Activated T-helper 2 cell treated with anti-CD3 and anti-CD28 coated beads, Interferon-gamma antibody, Interleukin-2, Interleukin-4, amounts not matched to agents 10 μg/mL and 5 μg/mL and 100 μg/mL, durations not matched to agents 14 hours and 24 hours and 36 hours (primary cell): ENCODE data around the gene HBG1. TPM values are rescaled to one million over a fixed set of nuclear protein-coding genes. Genes with fewer than 3 reads are reported as not detected.

Experiments
- DNase-seq: peaks from one replicate; pipeline ENCODE4 v3.0.0; 2021; ENCODE audit warnings: low spot score
- H3K27ac Mint-ChIP-seq: one replicate; pipeline ENCODE4 v1.8.0; 2021; ENCODE audit warnings: mixed read lengths
- H3K27me3 Mint-ChIP-seq: one replicate; pipeline ENCODE4 v1.8.0; 2021; ENCODE audit warnings: low read depth, mixed read lengths
- H3K36me3 Mint-ChIP-seq: one replicate; pipeline ENCODE4 v1.8.0; 2021; ENCODE audit warnings: low read depth, mixed read lengths
- H3K4me1 Mint-ChIP-seq: one replicate; pipeline ENCODE4 v1.8.0; 2021; ENCODE audit warnings: low read depth, mixed read lengths
- H3K4me3 Mint-ChIP-seq: one replicate; pipeline ENCODE4 v1.8.0; 2021; ENCODE audit warnings: low read depth, mild to moderate bottlenecking, moderate library complexity, mixed read lengths
- H3K9me3 Mint-ChIP-seq: one replicate; pipeline ENCODE4 v1.8.0; 2021; ENCODE audit warnings: mixed read lengths
- intact Hi-C: fragments of 100-400 bp; cut with micrococcal nuclease; formaldehyde crosslinking; loops from one replicate; pipeline ENCODE4 v1.15.1; 2023
- total RNA-seq: library from RNA; stranded (reverse); gene quantifications from 2 replicates; pipeline ENCODE4 v1.2.3, GENCODE V29; 2022

The HBG1 gene
- total RNA-seq, 1 donor from 2014 or later: not detected

- H3K4me1 Mint-ChIP-seq: no peaks in the 10 kb centered on the region
- H3K27ac Mint-ChIP-seq: no peak overlapping the region
- intact Hi-C loops: no loop called here
- H3K36me3 Mint-ChIP-seq: no peaks in the 10 kb centered on the region
- DNase-seq: no peak
- H3K9me3 Mint-ChIP-seq: no peaks in the 10 kb centered on the region
- H3K27me3 Mint-ChIP-seq: no peaks in the 10 kb centered on the region
- H3K4me3 Mint-ChIP-seq: no peak overlapping the region
Observed at GRCh38 chr11:5285703-5286340, 36.2 kb upstream of the HBG1 start.

GRCh38 chr11:5284637-5285036 lies 35.0 kb upstream of the HBG1 start:
- Mint-ChIP-seq H3K36me3 (no peaks in the 10 kb centered on the region), H3K4me3 (no peak overlapping the region)
- intact Hi-C loops: no loop called here

GRCh38 chr11:5283882-5284281 lies 34.2 kb upstream of the HBG1 start:
- intact Hi-C loops: no loop called here
- H3K4me1 Mint-ChIP-seq: peaks cover 2% of the 10 kb centered on the region
- no peaks in the 10 kb centered on the region for H3K36me3 Mint-ChIP-seq
- H3K27me3 Mint-ChIP-seq: no peaks in the 10 kb centered on the region
- DNase-seq: no peak
- no peak overlapping the region for H3K4me3 Mint-ChIP-seq
- H3K27ac Mint-ChIP-seq: no peak overlapping the region
- no peaks in the 10 kb centered on the region for H3K9me3 Mint-ChIP-seq

More at GRCh38 chr11:5284637-5285036, 35.0 kb upstream of the HBG1 start:
- Mint-ChIP-seq H3K27ac (no peak overlapping the region), H3K27me3 (no peaks in the 10 kb centered on the region), H3K4me1 (peaks cover 2% of the 10 kb centered on the region), H3K9me3 (no peaks in the 10 kb centered on the region)
- no peak for DNase-seq

GRCh38 chr11:5283086-5283485 lies 33.4 kb upstream of the HBG1 start:
- Mint-ChIP-seq H3K27me3 (no peaks in the 10 kb centered on the region), H3K9me3 (no peaks in the 10 kb centered on the region), H3K4me3 (no peak overlapping the region), H3K4me1 (peaks cover 2% of the 10 kb centered on the region), H3K36me3 (no peaks in the 10 kb centered on the region), H3K27ac (no peak overlapping the region)
- intact Hi-C loops: no loop called here
- no peak for DNase-seq

- no peak for DNase-seq
- Mint-ChIP-seq H3K27me3 (no peaks in the 10 kb centered on the region), H3K9me3 (no peaks in the 10 kb centered on the region), H3K4me3 (no peak overlapping the region), H3K36me3 (no peaks in the 10 kb centered on the region), H3K27ac (no peak overlapping the region), H3K4me1 (peaks cover 2% of the 10 kb centered on the region)
- intact Hi-C loops: no loop called here
Observed at GRCh38 chr11:5282628-5283027, 33.0 kb upstream of the HBG1 start.

- no peaks in the 10 kb centered on the region for H3K27me3 Mint-ChIP-seq
- peaks cover 2% of the 10 kb centered on the region for H3K4me1 Mint-ChIP-seq
- H3K36me3 Mint-ChIP-seq: no peaks in the 10 kb centered on the region
- no peak for DNase-seq
- intact Hi-C loops: no loop called here
- H3K27ac Mint-ChIP-seq: no peak overlapping the region
- no peaks in the 10 kb centered on the region for H3K9me3 Mint-ChIP-seq
- H3K4me3 Mint-ChIP-seq: no peak overlapping the region
Observed at GRCh38 chr11:5281596-5281995, 31.9 kb upstream of the HBG1 start.

- intact Hi-C loops: no loop called here
- Mint-ChIP-seq H3K4me1 (peaks cover 2% of the 10 kb centered on the region), H3K36me3 (no peaks in the 10 kb centered on the region), H3K27me3 (no peaks in the 10 kb centered on the region), H3K9me3 (no peaks in the 10 kb centered on the region), H3K27ac (no peak overlapping the region), H3K4me3 (no peak overlapping the region)
- DNase-seq: no peak
Observed at GRCh38 chr11:5280582-5281102, 31.0 kb upstream of the HBG1 start.

- intact Hi-C loops: no loop called here
- no peaks in the 10 kb centered on the region for H3K36me3 Mint-ChIP-seq
- H3K27ac Mint-ChIP-seq: no peak overlapping the region
- no peak for DNase-seq
- no peaks in the 10 kb centered on the region for H3K9me3 Mint-ChIP-seq
- H3K4me1 Mint-ChIP-seq: peaks cover 2% of the 10 kb centered on the region
- no peaks in the 10 kb centered on the region for H3K27me3 Mint-ChIP-seq
- no peak overlapping the region for H3K4me3 Mint-ChIP-seq
Observed at GRCh38 chr11:5279471-5280090, 29.9 kb upstream of the HBG1 start.

GRCh38 chr11:5277807-5278382 lies 28.2 kb upstream of the HBG1 start:
- Mint-ChIP-seq H3K4me1 (peaks cover 2% of the 10 kb centered on the region), H3K27me3 (peaks cover 3% of the 10 kb centered on the region), H3K36me3 (no peaks in the 10 kb centered on the region), H3K27ac (no peak overlapping the region), H3K4me3 (no peak overlapping the region), H3K9me3 (no peaks in the 10 kb centered on the region)
- intact Hi-C loops: no loop called here
- no peak for DNase-seq

GRCh38 chr11:5276697-5277096 lies 27.0 kb upstream of the HBG1 start:
- Mint-ChIP-seq H3K4me3 (no peak overlapping the region), H3K36me3 (no peaks in the 10 kb centered on the region), H3K27ac (no peak overlapping the region), H3K4me1 (peaks cover 2% of the 10 kb centered on the region), H3K9me3 (no peaks in the 10 kb centered on the region), H3K27me3 (peaks cover 3% of the 10 kb centered on the region)
- intact Hi-C loops: no loop called here
- no peak for DNase-seq

- intact Hi-C loops: no loop called here
- no peaks in the 10 kb centered on the region for H3K9me3 Mint-ChIP-seq
- no peaks in the 10 kb centered on the region for H3K36me3 Mint-ChIP-seq
- no peak overlapping the region for H3K27ac Mint-ChIP-seq
- H3K4me1 Mint-ChIP-seq: peaks cover under 1% of the 10 kb centered on the region
- H3K4me3 Mint-ChIP-seq: no peak overlapping the region
- peaks cover 5% of the 10 kb centered on the region for H3K27me3 Mint-ChIP-seq
- no peak for DNase-seq
Observed at GRCh38 chr11:5275369-5276110, 25.9 kb upstream of the HBG1 start.

- Mint-ChIP-seq H3K36me3 (no peaks in the 10 kb centered on the region), H3K4me3 (no peak overlapping the region), H3K27ac (no peak overlapping the region), H3K9me3 (no peaks in the 10 kb centered on the region), H3K27me3 (peaks cover 5% of the 10 kb centered on the region), H3K4me1 (no peaks in the 10 kb centered on the region)
- DNase-seq: no peak
- intact Hi-C loops: no loop called here
Observed at GRCh38 chr11:5274395-5274794, 24.7 kb upstream of the HBG1 start.
